GM18499 (cell line): ENCODE data around the gene CTSL.
"Not testable (repeated sequence)": the region's sequence is repeated elsewhere in the genome, so short reads cannot be mapped to it uniquely, and the experiment has no call there.

Experiments
- ATAC-seq: cut with Tn5 transposase; IDR thresholded peaks from one replicate; pipeline ENCODE4 v1.9.1; 2021; ENCODE audit warnings: moderate number of reproducible peaks; ENCODE audit not compliant: insufficient read depth, unreplicated experiment

CTSL gene

GRCh38 chr9:87717456-87717855, 8.5 kb upstream of the CTSL start:
- no peak for ATAC-seq

GRCh38 chr9:87718231-87718630, 7.7 kb upstream of the CTSL start:
- ATAC-seq = no peak

GRCh38 chr9:87718852-87719612, 6.9 kb upstream of the CTSL start:
- ATAC-seq = no peak

- ATAC-seq = no peak
Observed at GRCh38 chr9:87720173-87720572, 5.7 kb upstream of the CTSL start.

GRCh38 chr9:87722393-87723088, 3.4 kb upstream of the CTSL start:
- no peak for ATAC-seq

- no peak for ATAC-seq
Observed at GRCh38 chr9:87725356-87725899, 491 bp upstream of the CTSL start.

- ATAC-seq = no peak
Observed at GRCh38 chr9:87729246-87729645, 3.3 kb downstream of the CTSL start.

GRCh38 chr9:87731321-87731720, 5.4 kb downstream of the CTSL start:
- no peak for ATAC-seq

GRCh38 chr9:87732344-87732743, 6.4 kb downstream of the CTSL start:
- no peak for ATAC-seq

- ATAC-seq = no peak
Observed at GRCh38 chr9:87732756-87733155, 6.8 kb downstream of the CTSL start.

GRCh38 chr9:87733273-87734052, 7.5 kb downstream of the CTSL start:
- ATAC-seq = no peak

GRCh38 chr9:87734106-87734505, 8.2 kb downstream of the CTSL start:
- no peak for ATAC-seq

GRCh38 chr9:87739546-87739945, 13.6 kb downstream of the CTSL start:
- no peak for ATAC-seq

- ATAC-seq = no peak
Observed at GRCh38 chr9:87740209-87740608, 14.3 kb downstream of the CTSL start.

GRCh38 chr9:87741326-87741725, 15.4 kb downstream of the CTSL start:
- no peak for ATAC-seq

GRCh38 chr9:87741891-87742290, 16.0 kb downstream of the CTSL start:
- no peak for ATAC-seq

GRCh38 chr9:87742813-87743428, 17.0 kb downstream of the CTSL start:
- no peak for ATAC-seq

- not testable (repeated sequence) for ATAC-seq
Observed at GRCh38 chr9:87744247-87744646, 18.3 kb downstream of the CTSL start.

GRCh38 chr9:87746186-87746585, 20.3 kb downstream of the CTSL start:
- no peak for ATAC-seq

GRCh38 chr9:87748881-87749280, 23.0 kb downstream of the CTSL start:
- ATAC-seq = no peak
